ENCODE results near the gene CDC5L. TPM values are rescaled to one million over a fixed set of nuclear protein-coding genes. Genes with fewer than 3 reads are reported as not detected.

The CDC5L gene
- total RNA-seq, 1 donor from 2014 or later = 28.7 TPM

GRCh38 chr6:44476849-44477248, 89.3 kb downstream of the CDC5L start:
- DNase-seq (ENCODE audit: extremely low spot score, unreplicated experiment) = no peak
- H3K27ac Mint-ChIP-seq = no peak overlapping the region
- no peaks in the 10 kb centered on the region for H3K36me3 Mint-ChIP-seq
- H3K4me1 Mint-ChIP-seq (ENCODE audit: unreplicated experiment) = peaks cover 24% of the 10 kb centered on the region
- H3K9me3 Mint-ChIP-seq = no peaks in the 10 kb centered on the region
- peaks cover 30% of the 10 kb centered on the region for H3K27me3 Mint-ChIP-seq
- TF ChIP-seq CTCF (conservative IDR thresholded peaks at IDR 0.05) = no peak
- H3K4me3 Mint-ChIP-seq = no peak overlapping the region

- Mint-ChIP-seq H3K4me1 (ENCODE audit: unreplicated experiment) (peaks cover 24% of the 10 kb centered on the region), H3K27ac (no peak overlapping the region), H3K36me3 (no peaks in the 10 kb centered on the region), H3K9me3 (no peaks in the 10 kb centered on the region), H3K4me3 (no peak overlapping the region), H3K27me3 (peaks cover 36% of the 10 kb centered on the region)
- TF ChIP-seq CTCF (conservative IDR thresholded peaks at IDR 0.05) = no peak
- no peak for DNase-seq (ENCODE audit: extremely low spot score, unreplicated experiment)
These were observed 89.9 kb downstream of the CDC5L start for GRCh38 chr6:44477293-44477894.

- H3K27ac Mint-ChIP-seq = no peak overlapping the region
- no peak for TF ChIP-seq CTCF (conservative IDR thresholded peaks at IDR 0.05)
- DNase-seq (ENCODE audit: extremely low spot score, unreplicated experiment) = no peak
- H3K36me3 Mint-ChIP-seq = no peaks in the 10 kb centered on the region
- H3K4me1 Mint-ChIP-seq (ENCODE audit: unreplicated experiment) = peaks cover 18% of the 10 kb centered on the region
- no peaks in the 10 kb centered on the region for H3K9me3 Mint-ChIP-seq
- no peak overlapping the region for H3K4me3 Mint-ChIP-seq
- H3K27me3 Mint-ChIP-seq = peaks cover 34% of the 10 kb centered on the region
These were observed 90.7 kb downstream of the CDC5L start for GRCh38 chr6:44478158-44478557.

GRCh38 chr6:44478591-44479254, 91.2 kb downstream of the CDC5L start:
- H3K4me3 Mint-ChIP-seq = no peak overlapping the region
- DNase-seq (ENCODE audit: extremely low spot score, unreplicated experiment) = no peak
- no peak overlapping the region for H3K27ac Mint-ChIP-seq
- no peaks in the 10 kb centered on the region for H3K9me3 Mint-ChIP-seq
- peaks cover 18% of the 10 kb centered on the region for H3K4me1 Mint-ChIP-seq (ENCODE audit: unreplicated experiment)
- peaks cover 34% of the 10 kb centered on the region for H3K27me3 Mint-ChIP-seq
- no peaks in the 10 kb centered on the region for H3K36me3 Mint-ChIP-seq
- TF ChIP-seq CTCF (conservative IDR thresholded peaks at IDR 0.05) = no peak

GRCh38 chr6:44480097-44480541, 92.6 kb downstream of the CDC5L start:
- no peak for TF ChIP-seq CTCF (conservative IDR thresholded peaks at IDR 0.05)
- DNase-seq (ENCODE audit: extremely low spot score, unreplicated experiment) = no peak
- Mint-ChIP-seq H3K9me3 (no peaks in the 10 kb centered on the region), H3K36me3 (no peaks in the 10 kb centered on the region), H3K4me3 (no peak overlapping the region), H3K27ac (no peak overlapping the region), H3K4me1 (ENCODE audit: unreplicated experiment) (peaks cover 23% of the 10 kb centered on the region), H3K27me3 (peaks cover 35% of the 10 kb centered on the region)
